SHP77 (cell line): ENCODE measurements around the gene CEP89.
"Not testable (repeated sequence)": the region's sequence is repeated elsewhere in the genome, so short reads cannot be mapped to it uniquely, and the experiment has no call there.

Source experiments
- DNase-seq, 2 experiments: peaks; one replicate each; lab custom pipeline; 2025; lab: John Stamatoyannopoulos, UW

The CEP89 gene

GRCh38 chr19:32837531-32837930, 134.2 kb downstream of the CEP89 start:
- no peak for DNase-seq

- DNase-seq: not testable (repeated sequence)
Measured at GRCh38 chr19:32833388-32833787, 138.4 kb downstream of the CEP89 start.

GRCh38 chr19:32832825-32833224, 138.9 kb downstream of the CEP89 start:
- not testable (repeated sequence) for DNase-seq

GRCh38 chr19:32832094-32832493, 139.7 kb downstream of the CEP89 start:
- DNase-seq: not testable (repeated sequence)

GRCh38 chr19:32831611-32832010, 140.1 kb downstream of the CEP89 start:
- DNase-seq: no peak

GRCh38 chr19:32830231-32831014, 141.3 kb downstream of the CEP89 start:
- no peak for DNase-seq

GRCh38 chr19:32829345-32829896, 142.3 kb downstream of the CEP89 start:
- DNase-seq: no peak

GRCh38 chr19:32828643-32829344, 143.0 kb downstream of the CEP89 start:
- DNase-seq: peak; percentile 19 to 52

GRCh38 chr19:32828139-32828538, 143.6 kb downstream of the CEP89 start:
- no peak for DNase-seq
